Panc1 (cell line): Measurements from ENCODE around the gene TMEM134. TPM values are rescaled to one million over a fixed set of nuclear protein-coding genes. Genes with fewer than 3 reads are reported as not detected.

Experiments used
- ATAC-seq: fragments of 200-7000 bp; cut with Tn5 transposase; 2 replicates; pipeline ENCODE4 v1.9.1; 2020; ENCODE audit warnings: mild to moderate bottlenecking, moderate library complexity
- BruUV-seq: library from RNA; stranded (reverse); fragments of 400-500 nt; replicated peaks from 2 replicates; lab custom pipeline; 2021; lab: Mats Ljungman, UMichigan
- CTCF ChIA-PET: fragments of 300-600 bp; sonication (Branson Sonifier 250); formaldehyde crosslinking; loops from one replicate; lab custom pipeline; 2022; ENCODE audit warnings: antibody characterized with exemption; lab: Charles Lee
- POLR2A ChIA-PET: fragments of 300-600 bp; sonication (Branson Sonifier 250); formaldehyde crosslinking; loops from one replicate; lab custom pipeline; 2022; ENCODE audit warnings: antibody characterized with exemption; lab: Charles Lee
- DNase-seq: peaks from one replicate; pipeline ENCODE4 v3.0.0-alpha.2; 2010; ENCODE audit warnings: low read depth, low spot score
- H3K27ac ChIP-seq: 2 replicates; pipeline ENCODE4 v1.5.1; 2011; ENCODE audit warnings: mild to moderate bottlenecking, low read length, inconsistent platforms
- H3K27me3 ChIP-seq: fragments of 200-500 bp; sonication (Bioruptor generic); 2 replicates; pipeline ENCODE4 v1.6.0; 2014; ENCODE audit warnings: low read length, inconsistent platforms; ENCODE audit not compliant: control insufficient read depth, insufficient read depth
- H3K36me3 ChIP-seq: fragments of 200-500 bp; sonication (Bioruptor generic); 2 replicates; pipeline ENCODE4 v1.5.1; 2014; ENCODE audit warnings: inconsistent platforms, mild to moderate bottlenecking, low read length, moderate library complexity; ENCODE audit not compliant: control insufficient read depth, insufficient read depth
- H3K4me1 ChIP-seq: 2 replicates; pipeline ENCODE4 v1.5.1; 2011; ENCODE audit warnings: inconsistent platforms, mild to moderate bottlenecking, low read length, moderate library complexity; ENCODE audit not compliant: control insufficient read depth, insufficient read depth
- H3K4me3 ChIP-seq, 2 experiments: 2 replicates each; pipeline ENCODE4 v1.5.1; 2011 to 2012; ENCODE audit warnings: low read depth in 2 of 2, low read length in 2 of 2, mild to moderate bottlenecking in 2 of 2, inconsistent platforms in 1 of 2, moderate library complexity in 1 of 2
- H3K9me3 ChIP-seq: fragments of 200-500 bp; sonication (Bioruptor generic); 2 replicates; pipeline ENCODE4 v1.5.1; 2014; ENCODE audit warnings: low read depth, mild to moderate bottlenecking, inconsistent platforms, low read length, moderate library complexity; ENCODE audit not compliant: control insufficient read depth, insufficient read depth
- POLR2AphosphoS5 ChIP-seq: IDR thresholded peaks from 2 replicates; pipeline ENCODE4 v1.6.1; 2012; ENCODE audit warnings: mild to moderate bottlenecking, low read depth, low read length, moderate library complexity
- SIN3A ChIP-seq: IDR thresholded peaks from 2 replicates; pipeline ENCODE4 v1.6.1; 2012; ENCODE audit warnings: low read depth, mild to moderate bottlenecking, low read length, moderate library complexity, borderline replicate concordance; ENCODE audit not compliant: insufficient read depth
- TCF7L2 ChIP-seq: IDR thresholded peaks from 2 replicates; pipeline ENCODE4 v1.6.1; 2011; ENCODE audit warnings: mild to moderate bottlenecking, low read depth, low read length, inconsistent platforms
- in situ Hi-C: cut with HindIII; loops from 2 replicates; pipeline ENCODE4 v1.10.0; 2016; ENCODE audit warnings: low sequenced_read_pairs, low pct_unique_long_range_greater_than_20kb
- intact Hi-C: fragments of 100-400 bp; cut with micrococcal nuclease; formaldehyde crosslinking; loops from one replicate; pipeline ENCODE4 v1.10.0; 2022; ENCODE audit not compliant: unreplicated experiment
- total RNA-seq: library from RNA; stranded (reverse); gene quantifications from one replicate; pipeline ENCODE4 v1.2.1, GENCODE V29; 2021; ENCODE audit not compliant: unreplicated experiment
- TF ChIP-seq, protein P1 (sequence below): fragments of 450-650 bp; IDR thresholded peaks from 2 replicates; pipeline ENCODE4 v1.5.1; 2017; ENCODE audit warnings: mild to moderate bottlenecking
- TF ChIP-seq, protein P2 (sequence below), 2 experiments: IDR thresholded peaks; 2 replicates each; pipeline ENCODE4 v1.6.1; 2011 to 2012; ENCODE audit warnings: low read depth in 2 of 2, control low read depth in 1 of 2, low read length in 1 of 2, mild to moderate bottlenecking in 1 of 2, moderate library complexity in 1 of 2; ENCODE audit not compliant: insufficient read depth in 1 of 2

The TMEM134 gene
- total RNA-seq, 1 experiment from 2014 or later, result 65.0 TPM

DNA sequence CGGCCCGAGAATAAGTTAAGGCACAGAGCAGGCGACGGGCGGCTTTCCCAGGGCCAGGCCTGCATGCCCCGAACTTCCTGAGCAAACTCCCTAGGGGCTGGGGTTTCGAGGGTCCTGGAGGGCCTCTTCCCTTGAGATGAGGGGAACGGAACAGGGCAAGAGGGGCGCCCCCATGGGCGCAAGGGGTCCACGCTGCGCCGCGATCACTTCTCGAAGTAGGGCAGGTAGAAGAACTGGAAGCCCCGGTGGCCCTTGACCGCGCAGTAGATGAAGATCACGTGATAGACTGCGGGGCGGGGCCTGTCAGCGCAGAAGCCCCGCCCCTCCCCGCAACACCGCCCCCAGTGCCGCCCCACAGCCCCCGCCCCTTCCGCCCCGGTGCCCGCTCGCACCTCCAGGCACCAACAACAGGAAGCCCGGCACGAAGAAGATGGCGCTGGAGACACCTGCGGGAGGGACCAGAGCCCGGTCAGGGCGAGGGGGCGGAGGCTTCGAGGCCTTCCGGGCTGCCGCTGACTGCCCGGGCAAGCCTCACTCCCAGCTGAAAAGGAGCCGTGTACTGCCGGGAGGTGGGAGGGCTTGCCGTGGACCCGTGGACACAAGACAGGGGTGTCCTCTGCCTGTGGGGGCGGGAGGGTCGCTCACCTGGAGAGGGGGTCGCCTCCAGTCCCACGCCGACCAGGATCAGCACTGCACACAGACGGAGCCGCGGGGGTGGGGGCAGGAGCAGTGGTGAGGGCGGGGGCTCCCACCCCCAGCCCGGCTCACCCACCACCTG is 4.5 kb downstream of the TMEM134 start:
- in situ Hi-C loops (no loop called here), intact Hi-C loops (no loop called here)
- DNase-seq (no peak), ATAC-seq (peak; percentile 76)
- TF ChIP-seq TCF7L2 (no peak), POLR2AphosphoS5 (peak; percentile 81; the same call in 1 of the 2 replicates), SIN3A (peak; percentile 72; the same call in 1 of the 2 replicates)
- TF ChIP-seq, protein P1, sequence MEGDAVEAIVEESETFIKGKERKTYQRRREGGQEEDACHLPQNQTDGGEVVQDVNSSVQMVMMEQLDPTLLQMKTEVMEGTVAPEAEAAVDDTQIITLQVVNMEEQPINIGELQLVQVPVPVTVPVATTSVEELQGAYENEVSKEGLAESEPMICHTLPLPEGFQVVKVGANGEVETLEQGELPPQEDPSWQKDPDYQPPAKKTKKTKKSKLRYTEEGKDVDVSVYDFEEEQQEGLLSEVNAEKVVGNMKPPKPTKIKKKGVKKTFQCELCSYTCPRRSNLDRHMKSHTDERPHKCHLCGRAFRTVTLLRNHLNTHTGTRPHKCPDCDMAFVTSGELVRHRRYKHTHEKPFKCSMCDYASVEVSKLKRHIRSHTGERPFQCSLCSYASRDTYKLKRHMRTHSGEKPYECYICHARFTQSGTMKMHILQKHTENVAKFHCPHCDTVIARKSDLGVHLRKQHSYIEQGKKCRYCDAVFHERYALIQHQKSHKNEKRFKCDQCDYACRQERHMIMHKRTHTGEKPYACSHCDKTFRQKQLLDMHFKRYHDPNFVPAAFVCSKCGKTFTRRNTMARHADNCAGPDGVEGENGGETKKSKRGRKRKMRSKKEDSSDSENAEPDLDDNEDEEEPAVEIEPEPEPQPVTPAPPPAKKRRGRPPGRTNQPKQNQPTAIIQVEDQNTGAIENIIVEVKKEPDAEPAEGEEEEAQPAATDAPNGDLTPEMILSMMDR, result no peak
- ChIA-PET POLR2A (interaction anchor here (0.6 kb wide), 1 partner anchor 906 kb away, joined by 4 read pairs; no protein-coding TSS in a partner anchor), CTCF (interaction anchor here (0.6 kb wide), 3 partner anchors 26 to 168 kb away, joined by 3 to 4 read pairs (median 3); no protein-coding TSS in a partner anchor)
- Histone ChIP-seq H3K36me3 (peaks cover 2% of the 10 kb centered on the region; the same call in 1 of the 2 replicates), H3K9me3 (no peaks in the 10 kb centered on the region), H3K27ac (peak overlapping the region; percentile 89), H3K27me3 (no peaks in the 10 kb centered on the region), H3K4me1 (peaks cover 42% of the 10 kb centered on the region), H3K4me3 (peak overlapping the region; percentile 54 to 55)
- BruUV-seq, result no TSS peak

DNA sequence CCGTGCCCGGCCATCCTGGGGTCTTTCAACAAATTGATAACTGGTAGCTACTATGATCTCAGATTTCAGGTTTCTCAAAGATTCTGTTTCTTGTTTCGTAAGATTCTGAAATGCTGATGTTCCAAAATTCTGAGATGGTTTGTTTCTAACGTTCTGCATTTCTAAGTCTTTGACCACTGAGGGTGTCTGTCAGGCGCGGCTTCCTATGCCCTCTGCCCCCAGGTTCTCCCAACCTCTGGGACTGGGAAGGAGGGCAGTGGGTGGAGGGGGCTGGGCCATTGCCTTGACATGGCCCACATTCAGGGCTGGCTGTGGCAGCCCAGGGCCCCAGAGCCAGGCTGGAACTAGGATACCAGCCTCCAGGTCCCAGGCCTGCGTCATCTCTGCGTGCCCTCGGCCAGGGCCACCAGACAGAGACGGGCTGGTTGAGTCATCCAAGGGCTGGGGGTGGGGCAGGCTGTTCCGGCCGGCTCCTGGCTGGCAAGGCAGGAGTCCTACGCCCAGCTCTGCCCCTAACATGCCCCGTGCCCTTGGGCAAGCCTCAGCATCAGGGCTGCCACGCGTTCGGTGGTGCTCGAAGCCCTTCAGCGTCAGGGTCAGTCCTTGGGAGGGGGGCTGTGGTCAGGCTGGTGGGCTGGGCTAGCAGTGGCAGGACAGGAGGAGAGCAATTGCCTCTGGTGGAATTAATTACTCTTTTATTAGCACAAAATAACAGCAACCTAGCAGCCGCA is 5.2 kb downstream of the TMEM134 start:
- peak overlapping the region; percentile 80 for H3K27ac ChIP-seq
- in situ Hi-C loops (no loop called here), intact Hi-C loops (no loop called here)
- no peaks in the 10 kb centered on the region for H3K27me3 ChIP-seq
- H3K4me3 ChIP-seq, result peak overlapping the region; percentile 54 to 55
- H3K36me3 ChIP-seq, result peaks cover 2% of the 10 kb centered on the region; the same call in 1 of the 2 replicates
- ChIA-PET CTCF (no interaction called here), POLR2A (interaction anchor here (0.7 kb wide), 1 partner anchor 1372 kb away, joined by 3 read pairs; no protein-coding TSS in a partner anchor)
- H3K9me3 ChIP-seq, result no peaks in the 10 kb centered on the region
- H3K4me1 ChIP-seq, result peaks cover 38% of the 10 kb centered on the region
- BruUV-seq, result no TSS peak
- TF ChIP-seq TCF7L2 (no peak), SIN3A (no peak), POLR2AphosphoS5 (no peak)
- TF ChIP-seq, protein P1, result no peak
- ATAC-seq, result peak; percentile 23
- no peak for DNase-seq

DNA sequence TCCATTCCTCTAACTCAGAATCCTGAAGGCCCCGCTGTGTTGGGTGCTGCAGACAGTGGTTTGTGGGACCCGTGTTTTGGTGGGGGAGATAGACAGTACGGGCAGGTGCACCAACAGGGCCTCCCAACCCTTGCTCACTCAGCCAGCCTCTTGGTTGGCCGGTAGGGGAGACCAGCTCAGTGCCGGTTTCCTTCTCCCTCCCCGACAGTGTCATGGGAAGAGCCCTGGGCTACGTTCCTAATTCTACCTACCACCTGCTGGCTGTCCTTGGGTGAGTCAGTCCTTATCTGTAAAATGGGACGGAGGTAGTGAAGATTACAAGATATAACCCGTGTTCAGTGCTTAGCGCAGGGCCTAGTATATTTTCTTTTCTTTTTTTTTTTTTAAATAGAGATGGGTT is 5.9 kb downstream of the TMEM134 start:
- Histone ChIP-seq H3K4me1 (peaks cover 36% of the 10 kb centered on the region), H3K9me3 (no peaks in the 10 kb centered on the region), H3K4me3 (no peak overlapping the region), H3K27me3 (no peaks in the 10 kb centered on the region), H3K36me3 (0 out of 2 replicates have a peak, but pooled peaks cover 2% of the 10 kb centered on the region), H3K27ac (no peak overlapping the region)
- no peak for ATAC-seq
- BruUV-seq, result no TSS peak
- POLR2A ChIA-PET, result interaction anchor here (0.7 kb wide), 1 partner anchor 1372 kb away, joined by 3 read pairs; no protein-coding TSS in a partner anchor
- CTCF ChIA-PET, result no interaction called here
- no peak for DNase-seq
- TF ChIP-seq, protein P2, sequence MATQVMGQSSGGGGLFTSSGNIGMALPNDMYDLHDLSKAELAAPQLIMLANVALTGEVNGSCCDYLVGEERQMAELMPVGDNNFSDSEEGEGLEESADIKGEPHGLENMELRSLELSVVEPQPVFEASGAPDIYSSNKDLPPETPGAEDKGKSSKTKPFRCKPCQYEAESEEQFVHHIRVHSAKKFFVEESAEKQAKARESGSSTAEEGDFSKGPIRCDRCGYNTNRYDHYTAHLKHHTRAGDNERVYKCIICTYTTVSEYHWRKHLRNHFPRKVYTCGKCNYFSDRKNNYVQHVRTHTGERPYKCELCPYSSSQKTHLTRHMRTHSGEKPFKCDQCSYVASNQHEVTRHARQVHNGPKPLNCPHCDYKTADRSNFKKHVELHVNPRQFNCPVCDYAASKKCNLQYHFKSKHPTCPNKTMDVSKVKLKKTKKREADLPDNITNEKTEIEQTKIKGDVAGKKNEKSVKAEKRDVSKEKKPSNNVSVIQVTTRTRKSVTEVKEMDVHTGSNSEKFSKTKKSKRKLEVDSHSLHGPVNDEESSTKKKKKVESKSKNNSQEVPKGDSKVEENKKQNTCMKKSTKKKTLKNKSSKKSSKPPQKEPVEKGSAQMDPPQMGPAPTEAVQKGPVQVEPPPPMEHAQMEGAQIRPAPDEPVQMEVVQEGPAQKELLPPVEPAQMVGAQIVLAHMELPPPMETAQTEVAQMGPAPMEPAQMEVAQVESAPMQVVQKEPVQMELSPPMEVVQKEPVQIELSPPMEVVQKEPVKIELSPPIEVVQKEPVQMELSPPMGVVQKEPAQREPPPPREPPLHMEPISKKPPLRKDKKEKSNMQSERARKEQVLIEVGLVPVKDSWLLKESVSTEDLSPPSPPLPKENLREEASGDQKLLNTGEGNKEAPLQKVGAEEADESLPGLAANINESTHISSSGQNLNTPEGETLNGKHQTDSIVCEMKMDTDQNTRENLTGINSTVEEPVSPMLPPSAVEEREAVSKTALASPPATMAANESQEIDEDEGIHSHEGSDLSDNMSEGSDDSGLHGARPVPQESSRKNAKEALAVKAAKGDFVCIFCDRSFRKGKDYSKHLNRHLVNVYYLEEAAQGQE (IDR thresholded peaks at IDR 0.05; ENCODE audit: insufficient read depth in 1 of 2, low read depth in 2 of 2, low read length in 1 of 2), result no peak
- TF ChIP-seq POLR2AphosphoS5 (no peak), TCF7L2 (no peak), SIN3A (no peak)
- TF ChIP-seq, protein P1, result no peak
- intact Hi-C loops, result no loop called here
- in situ Hi-C loops, result no loop called here
